ENCODE results near the gene SLC35F3.
"Not testable (repeated sequence)": the region's sequence is repeated elsewhere in the genome, so short reads cannot be mapped to it uniquely, and the experiment has no call there.

SLC35F3 gene

GRCh38 chr1:234243521-234244260, 339.2 kb downstream of the SLC35F3 start:
- in situ Hi-C loops (cut with HindIII; ENCODE audit: low pct_unique_long_range_greater_than_20kb, low sequenced_read_pairs), result no loop called here
- no peak for TF ChIP-seq JUND (IDR thresholded peaks at IDR 0.05; ENCODE audit: low read depth)
- DNase-seq (ENCODE audit: low read depth in 1 of 2, low spot score in 1 of 2), result no peak

GRCh38 chr1:234244482-234244881, 340.0 kb downstream of the SLC35F3 start:
- TF ChIP-seq JUND (IDR thresholded peaks at IDR 0.05; ENCODE audit: low read depth), result no peak
- no peak for DNase-seq (ENCODE audit: low read depth in 1 of 2, low spot score in 1 of 2)
- in situ Hi-C loops (cut with HindIII; ENCODE audit: low pct_unique_long_range_greater_than_20kb, low sequenced_read_pairs), result no loop called here

- DNase-seq (ENCODE audit: low read depth in 1 of 2, low spot score in 1 of 2), result no peak
- in situ Hi-C loops (cut with HindIII; ENCODE audit: low pct_unique_long_range_greater_than_20kb, low sequenced_read_pairs), result no loop called here
- no peak for TF ChIP-seq JUND (IDR thresholded peaks at IDR 0.05; ENCODE audit: low read depth)
Measured at GRCh38 chr1:234246638-234247116, 342.2 kb downstream of the SLC35F3 start.

GRCh38 chr1:234247746-234248145, 343.3 kb downstream of the SLC35F3 start:
- in situ Hi-C loops (cut with HindIII; ENCODE audit: low pct_unique_long_range_greater_than_20kb, low sequenced_read_pairs); DNase-seq (ENCODE audit: low read depth in 1 of 2, low spot score in 1 of 2): not testable (repeated sequence)

- TF ChIP-seq JUND (IDR thresholded peaks at IDR 0.05; ENCODE audit: low read depth), result no peak
- DNase-seq (ENCODE audit: low read depth in 1 of 2, low spot score in 1 of 2), result no peak
- in situ Hi-C loops (cut with HindIII; ENCODE audit: low pct_unique_long_range_greater_than_20kb, low sequenced_read_pairs), result no loop called here
Measured at GRCh38 chr1:234250747-234251146, 346.3 kb downstream of the SLC35F3 start.

GRCh38 chr1:234253732-234254131, 349.3 kb downstream of the SLC35F3 start:
- in situ Hi-C loops (cut with HindIII; ENCODE audit: low pct_unique_long_range_greater_than_20kb, low sequenced_read_pairs), result no loop called here
- no peak for DNase-seq (ENCODE audit: low read depth in 1 of 2, low spot score in 1 of 2)
- no peak for TF ChIP-seq JUND (IDR thresholded peaks at IDR 0.05; ENCODE audit: low read depth)

- in situ Hi-C loops (cut with HindIII; ENCODE audit: low pct_unique_long_range_greater_than_20kb, low sequenced_read_pairs), result no loop called here
- TF ChIP-seq JUND (IDR thresholded peaks at IDR 0.05; ENCODE audit: low read depth), result no peak
- no peak for DNase-seq (ENCODE audit: low read depth in 1 of 2, low spot score in 1 of 2)
Measured at GRCh38 chr1:234256359-234256758, 351.9 kb downstream of the SLC35F3 start.

GRCh38 chr1:234258071-234258470, 353.6 kb downstream of the SLC35F3 start:
- in situ Hi-C loops (cut with HindIII; ENCODE audit: low pct_unique_long_range_greater_than_20kb, low sequenced_read_pairs), result no loop called here
- TF ChIP-seq JUND (IDR thresholded peaks at IDR 0.05; ENCODE audit: low read depth), result no peak
- DNase-seq (ENCODE audit: low read depth in 1 of 2, low spot score in 1 of 2), result no peak

- DNase-seq (ENCODE audit: low read depth in 1 of 2, low spot score in 1 of 2), result no peak
- no peak for TF ChIP-seq JUND (IDR thresholded peaks at IDR 0.05; ENCODE audit: low read depth)
- in situ Hi-C loops (cut with HindIII; ENCODE audit: low pct_unique_long_range_greater_than_20kb, low sequenced_read_pairs), result no loop called here
Measured at GRCh38 chr1:234260578-234260977, 356.1 kb downstream of the SLC35F3 start.

- in situ Hi-C loops (cut with HindIII; ENCODE audit: low pct_unique_long_range_greater_than_20kb, low sequenced_read_pairs), result no loop called here
- no peak for TF ChIP-seq JUND (IDR thresholded peaks at IDR 0.05; ENCODE audit: low read depth)
- DNase-seq (ENCODE audit: low read depth in 1 of 2, low spot score in 1 of 2), result no peak
Measured at GRCh38 chr1:234261545-234261944, 357.1 kb downstream of the SLC35F3 start.

- TF ChIP-seq JUND (IDR thresholded peaks at IDR 0.05; ENCODE audit: low read depth), result no peak
- DNase-seq (ENCODE audit: low read depth in 1 of 2, low spot score in 1 of 2), result no peak
- in situ Hi-C loops (cut with HindIII; ENCODE audit: low pct_unique_long_range_greater_than_20kb, low sequenced_read_pairs), result no loop called here
Measured at GRCh38 chr1:234262007-234262753, 357.7 kb downstream of the SLC35F3 start.

- peak in 1 of 2 experiments; percentile 10 for DNase-seq (ENCODE audit: low read depth in 1 of 2, low spot score in 1 of 2)
- in situ Hi-C loops (cut with HindIII; ENCODE audit: low pct_unique_long_range_greater_than_20kb, low sequenced_read_pairs), result no loop called here
- TF ChIP-seq JUND (IDR thresholded peaks at IDR 0.05; ENCODE audit: low read depth), result no peak
Measured at GRCh38 chr1:234262754-234263105, 358.3 kb downstream of the SLC35F3 start.

- in situ Hi-C loops (cut with HindIII; ENCODE audit: low pct_unique_long_range_greater_than_20kb, low sequenced_read_pairs), result no loop called here
- no peak for DNase-seq (ENCODE audit: low read depth in 1 of 2, low spot score in 1 of 2)
- TF ChIP-seq JUND (IDR thresholded peaks at IDR 0.05; ENCODE audit: low read depth), result no peak
Measured at GRCh38 chr1:234264832-234265231, 360.4 kb downstream of the SLC35F3 start.

Measured in T47D (cell line).